ENCODE measurements around the gene SRD5A1. TPM values are rescaled to one million over a fixed set of nuclear protein-coding genes. Genes with fewer than 3 reads are reported as not detected.

Gene SRD5A1
- total RNA-seq, 1 experiment from 2014 or later, result 24.7 TPM

- TF ChIP-seq REST (IDR thresholded peaks at IDR 0.05; ENCODE audit: low read depth) (no peak), ZNF274 (IDR thresholded peaks at IDR 0.05; ENCODE audit: low read depth, low read length) (no peak), CBX3 (IDR thresholded peaks at IDR 0.05; ENCODE audit: low read depth) (no peak), ATF3 (IDR thresholded peaks at IDR 0.05) (no peak), EZH2 (IDR thresholded peaks at IDR 0.05) (no peak), CTCF (IDR thresholded peaks at IDR 0.05 in 2 of 3, conservative IDR thresholded peaks at IDR 0.05 in 1 of 3; ENCODE audit: borderline replicate concordance in 1 of 3, insufficient read depth in 1 of 3, low read depth in 2 of 3, low read length in 2 of 3) (no peak)
Observed at GRCh38 chr5:6703806-6704205, 70.6 kb downstream of the SRD5A1 start (continued).

- H3K4me3 ChIP-seq (replicated peaks in 1 of 2; ENCODE audit: low read depth in 1 of 2, low read length in 2 of 2), result peak overlapping the region in 1 of 2 experiments; percentile 32; a peak in 2 of 4 replicates
- H3K4me1 ChIP-seq (ENCODE audit: control insufficient read depth in 1 of 2, insufficient read depth in 2 of 2, low read length in 2 of 2), result peaks cover 14 to 21% of the 10 kb centered on the region in 2 experiments
- H2AFZ ChIP-seq (ENCODE audit: low read depth, low read length, poor library complexity, severe bottlenecking), result peak overlapping the region; percentile 75
- DNase-seq (ENCODE audit: low read depth, low spot score) (no peak), ATAC-seq (peak; percentile 75)
- H3K9me3 ChIP-seq (ENCODE audit: control insufficient read depth in 1 of 2, insufficient read depth in 1 of 2, low read depth in 1 of 2, low read length in 2 of 2), result no peaks in the 10 kb centered on the region
- no peaks in the 10 kb centered on the region for H3K27me3 ChIP-seq (ENCODE audit: insufficient read depth, low read length)
- H3K9ac ChIP-seq (ENCODE audit: low read length), result peak overlapping the region; percentile 45
- no peaks in the 10 kb centered on the region for H3K9me2 ChIP-seq (ENCODE audit: insufficient read depth)
- H3K36me3 ChIP-seq (ENCODE audit: control insufficient read depth in 1 of 2, insufficient read depth in 2 of 2, low read length in 2 of 2), result no peaks in the 10 kb centered on the region
- CTCF ChIA-PET, result no interaction called here
- peak overlapping the region; percentile 70 for H3K4me2 ChIP-seq (ENCODE audit: low read length)
- POLR2A ChIA-PET, result no interaction called here
- intact Hi-C loops (cut with micrococcal nuclease), result no loop called here
- peak overlapping the region; percentile 52 for H3K27ac ChIP-seq (ENCODE audit: low read depth, low read length)
- no peaks in the 10 kb centered on the region for H4K20me1 ChIP-seq (ENCODE audit: insufficient read depth)
- no peaks in the 10 kb centered on the region for H3K79me2 ChIP-seq (ENCODE audit: insufficient read depth, low read length)
- RAD21 ChIA-PET (ENCODE audit: low non-redundant PET in 1 of 2, low total read pairs in 2 of 2, uncharacterized antibody in 2 of 2, unreplicated experiment in 2 of 2), result no interaction called here
- no TSS peak for BruUV-seq (replicated peaks)
- no peak for TF ChIP-seq SRF (IDR thresholded peaks at IDR 0.05; ENCODE audit: low read depth)
- peak; percentile 52; the same call in 1 of the 2 replicates for TF ChIP-seq SP1 (IDR thresholded peaks at IDR 0.05; ENCODE audit: low read depth)
- TF ChIP-seq CTCF (IDR thresholded peaks at IDR 0.05 in 2 of 3, conservative IDR thresholded peaks at IDR 0.05 in 1 of 3; ENCODE audit: borderline replicate concordance in 1 of 3, insufficient read depth in 1 of 3, low read depth in 2 of 3, low read length in 2 of 3), result no peak
- peak; percentile 36; the same call in 1 of the 2 replicates for TF ChIP-seq JUND (IDR thresholded peaks at IDR 0.05)
- no peak for TF ChIP-seq ZBTB33 (IDR thresholded peaks at IDR 0.05; ENCODE audit: extremely low read depth, insufficient replicate concordance, low read length)
- TF ChIP-seq RAD21 (IDR thresholded peaks at IDR 0.05; ENCODE audit: low read depth), result no peak
- TF ChIP-seq FOSL1 (IDR thresholded peaks at IDR 0.05; ENCODE audit: low read depth), result no peak
- no peak for TF ChIP-seq SIN3A (IDR thresholded peaks at IDR 0.05; ENCODE audit: low read depth)
- peak; percentile 47; the same call in 1 of the 2 replicates for TF ChIP-seq CBX3 (IDR thresholded peaks at IDR 0.05; ENCODE audit: low read depth)
- TF ChIP-seq ZFX (IDR thresholded peaks at IDR 0.05), result no peak; the same call in 1 of the 2 replicates
Observed at GRCh38 chr5:6704361-6704851, 71.2 kb downstream of the SRD5A1 start.

All from HCT116 (cell line).